ENCODE measurements around the gene BEAN1.
"Not testable (repeated sequence)": the region's sequence is repeated elsewhere in the genome, so short reads cannot be mapped to it uniquely, and the experiment has no call there.

Gene BEAN1

GRCh38 chr16:66460703-66461102, 33.6 kb downstream of the BEAN1 start:
- Histone ChIP-seq H3K36me3 (ENCODE audit: control insufficient read depth in 1 of 2, insufficient read depth in 2 of 2, low read length in 2 of 2) (no peaks in the 10 kb centered on the region), H3K14ac (ENCODE audit: low read length) (no peak overlapping the region), H3K4me3 (ENCODE audit: low read depth, low read length) (no peak overlapping the region), H3K23ac (ENCODE audit: low read length) (no peak overlapping the region), H2BK5ac (ENCODE audit: low read depth, low read length, poor library complexity) (no peak overlapping the region), H3K4me1 (ENCODE audit: control insufficient read depth in 1 of 2, insufficient read depth in 2 of 2, low read length in 2 of 2) (peaks cover 0 to 3% of the 10 kb centered on the region in 2 experiments), H3K9ac (ENCODE audit: low read length) (no peak overlapping the region), H3K79me1 (ENCODE audit: low read length) (no peaks in the 10 kb centered on the region), H4K91ac (ENCODE audit: low read depth, low read length) (no peak overlapping the region), H3K27me3 (ENCODE audit: insufficient read depth, low read length) (no peaks in the 10 kb centered on the region), H3K4me2 (ENCODE audit: low read length) (no peak overlapping the region), H2AK5ac (ENCODE audit: low read length) (no peak overlapping the region), H3K79me2 (ENCODE audit: control insufficient read depth, insufficient read depth, low read length, poor library complexity) (no peaks in the 10 kb centered on the region), H2BK12ac (ENCODE audit: low read length) (no peak overlapping the region), H3K4ac (ENCODE audit: low read depth, low read length) (no peak overlapping the region), H3K27ac (ENCODE audit: low read depth, low read length) (no peak overlapping the region), H2BK120ac (ENCODE audit: insufficient read depth, low read length, poor library complexity) (no peak overlapping the region), H3K9me3 (ENCODE audit: insufficient read depth, low read depth, low read length) (no peaks in the 10 kb centered on the region), H4K8ac (ENCODE audit: low read depth, low read length) (no peak overlapping the region), H3K18ac (ENCODE audit: low read length) (no peak overlapping the region), H2AFZ (ENCODE audit: insufficient read depth, low read length, poor library complexity) (no peak overlapping the region), H4K12ac (ENCODE audit: low read depth, low read length) (no peak overlapping the region)
- WGBS (ENCODE audit: extremely low coverage, insufficient coverage, insufficient read length): no CpG with 5 or more reads among the region's 1 CpG
- DNase-seq: no peak

GRCh38 chr16:66462912-66463311, 35.8 kb downstream of the BEAN1 start:
- no peaks in the 10 kb centered on the region for H3K79me2 ChIP-seq (ENCODE audit: control insufficient read depth, insufficient read depth, low read length, poor library complexity)
- H3K9me3 ChIP-seq (ENCODE audit: insufficient read depth, low read depth, low read length): no peaks in the 10 kb centered on the region
- no peak overlapping the region for H3K4me2 ChIP-seq (ENCODE audit: low read length)
- H4K8ac ChIP-seq (ENCODE audit: low read depth, low read length): no peak overlapping the region
- WGBS (ENCODE audit: extremely low coverage, insufficient coverage, insufficient read length): no CpG with 5 or more reads among the region's 1 CpG
- H3K4me3 ChIP-seq (ENCODE audit: low read depth, low read length): no peak overlapping the region
- no peaks in the 10 kb centered on the region for H3K27me3 ChIP-seq (ENCODE audit: insufficient read depth, low read length)
- no peak overlapping the region for H3K14ac ChIP-seq (ENCODE audit: low read length)
- DNase-seq: no peak
- H2BK120ac ChIP-seq (ENCODE audit: insufficient read depth, low read length, poor library complexity): no peak overlapping the region
- H3K36me3 ChIP-seq (ENCODE audit: control insufficient read depth in 1 of 2, insufficient read depth in 2 of 2, low read length in 2 of 2): no peaks in the 10 kb centered on the region
- no peak overlapping the region for H3K4ac ChIP-seq (ENCODE audit: low read depth, low read length)
- H2BK5ac ChIP-seq (ENCODE audit: low read depth, low read length, poor library complexity): no peak overlapping the region
- no peak overlapping the region for H2AK5ac ChIP-seq (ENCODE audit: low read length)
- H3K9ac ChIP-seq (ENCODE audit: low read length): no peak overlapping the region
- H3K79me1 ChIP-seq (ENCODE audit: low read length): no peaks in the 10 kb centered on the region
- no peak overlapping the region for H4K91ac ChIP-seq (ENCODE audit: low read depth, low read length)
- no peak overlapping the region for H3K18ac ChIP-seq (ENCODE audit: low read length)
- no peak overlapping the region for H2BK12ac ChIP-seq (ENCODE audit: low read length)
- no peak overlapping the region for H2AFZ ChIP-seq (ENCODE audit: insufficient read depth, low read length, poor library complexity)
- H4K12ac ChIP-seq (ENCODE audit: low read depth, low read length): no peak overlapping the region
- no peak overlapping the region for H3K23ac ChIP-seq (ENCODE audit: low read length)
- H3K4me1 ChIP-seq (ENCODE audit: control insufficient read depth in 1 of 2, insufficient read depth in 2 of 2, low read length in 2 of 2): peaks cover 0 to 3% of the 10 kb centered on the region in 2 experiments
- no peak overlapping the region for H3K27ac ChIP-seq (ENCODE audit: low read depth, low read length)

GRCh38 chr16:66465946-66466345, 38.9 kb downstream of the BEAN1 start:
- not testable (repeated sequence) for H4K12ac ChIP-seq (ENCODE audit: low read depth, low read length); H2AK5ac ChIP-seq (ENCODE audit: low read length); H3K18ac ChIP-seq (ENCODE audit: low read length); H3K27ac ChIP-seq (ENCODE audit: low read depth, low read length); H3K4ac ChIP-seq (ENCODE audit: low read depth, low read length); H3K79me1 ChIP-seq (ENCODE audit: low read length); DNase-seq; H3K23ac ChIP-seq (ENCODE audit: low read length); H3K36me3 ChIP-seq (ENCODE audit: control insufficient read depth in 1 of 2, insufficient read depth in 2 of 2, low read length in 2 of 2); H3K4me3 ChIP-seq (ENCODE audit: low read depth, low read length); H3K79me2 ChIP-seq (ENCODE audit: control insufficient read depth, insufficient read depth, low read length, poor library complexity); H3K4me1 ChIP-seq (ENCODE audit: control insufficient read depth in 1 of 2, insufficient read depth in 2 of 2, low read length in 2 of 2); H2BK5ac ChIP-seq (ENCODE audit: low read depth, low read length, poor library complexity); H2AFZ ChIP-seq (ENCODE audit: insufficient read depth, low read length, poor library complexity); H2BK120ac ChIP-seq (ENCODE audit: insufficient read depth, low read length, poor library complexity); H3K9ac ChIP-seq (ENCODE audit: low read length); H4K8ac ChIP-seq (ENCODE audit: low read depth, low read length); H3K9me3 ChIP-seq (ENCODE audit: insufficient read depth, low read depth, low read length); H3K27me3 ChIP-seq (ENCODE audit: insufficient read depth, low read length); H3K14ac ChIP-seq (ENCODE audit: low read length); H3K4me2 ChIP-seq (ENCODE audit: low read length); H2BK12ac ChIP-seq (ENCODE audit: low read length); H4K91ac ChIP-seq (ENCODE audit: low read depth, low read length)
- WGBS (ENCODE audit: extremely low coverage, insufficient coverage, insufficient read length): no CpG with 5 or more reads among the region's 6 CpGs

- H3K18ac ChIP-seq (ENCODE audit: low read length); H3K9ac ChIP-seq (ENCODE audit: low read length); H3K23ac ChIP-seq (ENCODE audit: low read length); H3K79me2 ChIP-seq (ENCODE audit: control insufficient read depth, insufficient read depth, low read length, poor library complexity); H3K4me3 ChIP-seq (ENCODE audit: low read depth, low read length); H3K14ac ChIP-seq (ENCODE audit: low read length); H3K4me1 ChIP-seq (ENCODE audit: control insufficient read depth in 1 of 2, insufficient read depth in 2 of 2, low read length in 2 of 2); H4K8ac ChIP-seq (ENCODE audit: low read depth, low read length); H2AK5ac ChIP-seq (ENCODE audit: low read length); H3K27ac ChIP-seq (ENCODE audit: low read depth, low read length); H3K4me2 ChIP-seq (ENCODE audit: low read length); H4K12ac ChIP-seq (ENCODE audit: low read depth, low read length); H3K4ac ChIP-seq (ENCODE audit: low read depth, low read length); H2BK12ac ChIP-seq (ENCODE audit: low read length); H3K27me3 ChIP-seq (ENCODE audit: insufficient read depth, low read length); H2BK5ac ChIP-seq (ENCODE audit: low read depth, low read length, poor library complexity); H3K36me3 ChIP-seq (ENCODE audit: control insufficient read depth in 1 of 2, insufficient read depth in 2 of 2, low read length in 2 of 2); H3K9me3 ChIP-seq (ENCODE audit: insufficient read depth, low read depth, low read length); H4K91ac ChIP-seq (ENCODE audit: low read depth, low read length); H2BK120ac ChIP-seq (ENCODE audit: insufficient read depth, low read length, poor library complexity); H3K79me1 ChIP-seq (ENCODE audit: low read length); H2AFZ ChIP-seq (ENCODE audit: insufficient read depth, low read length, poor library complexity): not testable (repeated sequence)
- DNase-seq: peak; percentile 73 to 81
- no CpG with 5 or more reads among the region's 6 CpGs for WGBS (ENCODE audit: extremely low coverage, insufficient coverage, insufficient read length)
Observed at GRCh38 chr16:66466636-66467035, 39.5 kb downstream of the BEAN1 start.
